CD4-positive, alpha-beta T cell treated with Interleukin-10 for 1 hour (primary cell): ENCODE results near the gene SLC26A8.
"Not testable (repeated sequence)": the region's sequence is repeated elsewhere in the genome, so short reads cannot be mapped to it uniquely, and the experiment has no call there.

Experiments used
- DNase-seq: peaks from one replicate; pipeline ENCODE4 v3.0.0-alpha.2; 2020

The SLC26A8 gene

GRCh38 chr6:35984701-35985100 is 39.7 kb downstream of the SLC26A8 start:
- no peak for DNase-seq

GRCh38 chr6:35980991-35981645 is 43.3 kb downstream of the SLC26A8 start:
- no peak for DNase-seq

- not testable (repeated sequence) for DNase-seq
Measured at GRCh38 chr6:35980126-35980525, 44.3 kb downstream of the SLC26A8 start.

GRCh38 chr6:35977308-35977707 is 47.1 kb downstream of the SLC26A8 start:
- no peak for DNase-seq

GRCh38 chr6:35973670-35974222 is 50.7 kb downstream of the SLC26A8 start:
- DNase-seq = no peak

- DNase-seq = no peak
Measured at GRCh38 chr6:35972471-35973367, 51.7 kb downstream of the SLC26A8 start.

GRCh38 chr6:35970181-35970580 is 54.3 kb downstream of the SLC26A8 start:
- no peak for DNase-seq

GRCh38 chr6:35969646-35970045 is 54.8 kb downstream of the SLC26A8 start:
- no peak for DNase-seq

- no peak for DNase-seq
Measured at GRCh38 chr6:35968821-35969220, 55.6 kb downstream of the SLC26A8 start.

- DNase-seq = no peak
Measured at GRCh38 chr6:35967076-35967774, 57.2 kb downstream of the SLC26A8 start.

- no peak for DNase-seq
Measured at GRCh38 chr6:35962779-35963560, 61.5 kb downstream of the SLC26A8 start.

- no peak for DNase-seq
Measured at GRCh38 chr6:35960187-35960586, 64.3 kb downstream of the SLC26A8 start.

GRCh38 chr6:35955970-35956369 is 68.5 kb downstream of the SLC26A8 start:
- no peak for DNase-seq

- no peak for DNase-seq
Measured at GRCh38 chr6:35955521-35955920, 68.9 kb downstream of the SLC26A8 start.

- no peak for DNase-seq
Measured at GRCh38 chr6:35955071-35955470, 69.4 kb downstream of the SLC26A8 start.

- no peak for DNase-seq
Measured at GRCh38 chr6:35954333-35954732, 70.1 kb downstream of the SLC26A8 start.

- DNase-seq = peak; percentile 4
Measured at GRCh38 chr6:35948725-35949124, 75.7 kb downstream of the SLC26A8 start.

- no peak for DNase-seq
Measured at GRCh38 chr6:35945650-35946025, 78.8 kb downstream of the SLC26A8 start.

- DNase-seq = no peak
Measured at GRCh38 chr6:35943390-35943789, 81.1 kb downstream of the SLC26A8 start.

GRCh38 chr6:35942355-35942754 is 82.1 kb downstream of the SLC26A8 start:
- no peak for DNase-seq

GRCh38 chr6:35941170-35941569 is 83.3 kb downstream of the SLC26A8 start:
- DNase-seq = not testable (repeated sequence)

- DNase-seq = not testable (repeated sequence)
Measured at GRCh38 chr6:35940014-35940413, 84.4 kb downstream of the SLC26A8 start.
